HAP-1 (cell line): ENCODE measurements around the gene CRP.
"Not testable (repeated sequence)": the region's sequence is repeated elsewhere in the genome, so short reads cannot be mapped to it uniquely, and the experiment has no call there.

Experiments
- DNase-seq, 2 experiments: peaks; one replicate each; pipeline ENCODE4 v3.0.0-alpha.2; 2016 to 2020; ENCODE audit warnings: low spot score in 2 of 2
- H3K27me3 ChIP-seq: fragments of 250-450 bp; sonication (Bioruptor Pico); 2 replicates; pipeline ENCODE4 v1.5.1; 2020; ENCODE audit warnings: low read depth, mild to moderate bottlenecking, moderate library complexity
- H3K36me3 ChIP-seq: fragments of 250-450 bp; sonication (Bioruptor Pico); replicated peaks from 2 replicates; pipeline ENCODE4 v1.5.1; 2020; ENCODE audit warnings: mild to moderate bottlenecking
- H3K4me1 ChIP-seq: fragments of 250-450 bp; sonication (Bioruptor Pico); 2 replicates; pipeline ENCODE4 v1.5.1; 2020; ENCODE audit warnings: mild to moderate bottlenecking
- H3K4me3 ChIP-seq: fragments of 250-450 bp; sonication (Bioruptor Pico); 2 replicates; pipeline ENCODE4 v1.5.1; 2020; ENCODE audit warnings: mild to moderate bottlenecking, moderate library complexity
- H3K9me3 ChIP-seq: fragments of 250-450 bp; sonication (Bioruptor Pico); 2 replicates; pipeline ENCODE4 v1.5.1; 2020; ENCODE audit warnings: mild to moderate bottlenecking, moderate library complexity
- in situ Hi-C: fragments of 300-500 bp; cut with MboI; formaldehyde crosslinking; loops from 3 replicates; pipeline ENCODE4 v1.14.3; 2020; ENCODE audit warnings: low sequenced_read_pairs, inconsistent platforms, mixed read lengths

Gene CRP

DNA sequence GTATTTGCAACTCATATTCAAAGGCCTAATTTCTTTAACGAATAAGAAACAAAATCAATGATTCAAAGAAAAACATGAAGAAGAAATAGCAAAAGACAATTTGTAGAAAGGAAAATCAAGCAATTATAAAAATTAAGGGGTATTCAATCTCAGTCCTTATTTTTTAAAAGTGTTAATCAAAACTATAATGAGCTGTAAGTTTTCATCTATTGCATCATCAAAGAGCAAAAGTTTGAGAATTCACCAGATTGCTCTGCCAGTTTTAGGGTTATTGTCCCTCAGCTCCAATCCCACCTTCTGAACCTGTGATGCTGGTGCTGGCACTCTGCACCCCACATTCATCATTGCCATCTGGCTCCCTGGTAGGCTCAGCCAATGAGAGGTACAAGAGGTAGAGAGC lies 42.0 kb downstream of the CRP start:
- H3K4me3 ChIP-seq, DNase-seq, in situ Hi-C loops, H3K9me3 ChIP-seq, H3K27me3 ChIP-seq, H3K36me3 ChIP-seq, H3K4me1 ChIP-seq: not testable (repeated sequence)

- Histone ChIP-seq H3K4me3 (no peak overlapping the region), H3K9me3 (no peaks in the 10 kb centered on the region), H3K27me3 (no peaks in the 10 kb centered on the region), H3K4me1 (no peaks in the 10 kb centered on the region), H3K36me3 (no peaks in the 10 kb centered on the region)
- no peak for DNase-seq
- in situ Hi-C loops = no loop called here
Observed at GRCh38 chr1:159669338-159669737, 45.1 kb downstream of the CRP start.

DNA sequence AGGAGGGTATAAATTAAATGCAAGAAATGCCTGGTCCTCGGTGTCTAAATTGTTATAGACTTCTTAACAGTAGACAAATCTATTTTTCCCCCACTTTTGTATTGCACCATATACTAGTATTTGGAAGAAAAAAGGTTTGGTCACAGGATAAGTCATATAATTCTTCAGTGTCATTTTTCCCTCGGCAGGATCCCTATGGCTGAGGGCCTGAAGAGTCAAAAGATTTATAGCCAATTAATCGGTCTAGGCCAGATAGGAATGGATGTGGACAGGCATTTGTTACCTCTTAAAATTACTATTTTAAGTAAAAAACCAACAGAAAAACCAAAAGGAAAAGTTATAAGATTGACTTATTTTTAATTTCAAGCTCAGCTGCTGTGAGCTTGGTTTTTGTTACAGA lies 45.6 kb downstream of the CRP start:
- in situ Hi-C loops = no loop called here
- no peak for DNase-seq
- Histone ChIP-seq H3K4me3 (no peak overlapping the region), H3K4me1 (no peaks in the 10 kb centered on the region), H3K27me3 (no peaks in the 10 kb centered on the region), H3K9me3 (no peaks in the 10 kb centered on the region), H3K36me3 (no peaks in the 10 kb centered on the region)

- Histone ChIP-seq H3K4me3 (no peak overlapping the region), H3K36me3 (no peaks in the 10 kb centered on the region), H3K27me3 (no peaks in the 10 kb centered on the region), H3K9me3 (no peaks in the 10 kb centered on the region), H3K4me1 (no peaks in the 10 kb centered on the region)
- in situ Hi-C loops = no loop called here
- no peak for DNase-seq
Observed at GRCh38 chr1:159664247-159664646, 50.1 kb downstream of the CRP start.

- no peak for DNase-seq
- H3K9me3 ChIP-seq = no peaks in the 10 kb centered on the region
- H3K27me3 ChIP-seq = no peaks in the 10 kb centered on the region
- H3K4me3 ChIP-seq = no peak overlapping the region
- H3K4me1 ChIP-seq = no peaks in the 10 kb centered on the region
- no peaks in the 10 kb centered on the region for H3K36me3 ChIP-seq
- in situ Hi-C loops = no loop called here
Observed at GRCh38 chr1:159663552-159663951, 50.8 kb downstream of the CRP start.
